Endothelial cell of umbilical vein (primary cell): Measurements from ENCODE around the gene RPS19BP1.

Experiments
- EZH2 ChIP-seq: IDR thresholded peaks from 2 replicates; pipeline ENCODE4 v1.6.1; 2012; ENCODE audit warnings: borderline replicate concordance, low read depth, mild to moderate bottlenecking, moderate library complexity, low read length, inconsistent platforms; ENCODE audit not compliant: severe bottlenecking
- FOS ChIP-seq: IDR thresholded peaks from 2 replicates; pipeline ENCODE4 v1.6.1; 2011; ENCODE audit warnings: mild to moderate bottlenecking, low read length, moderate library complexity, borderline replicate concordance; ENCODE audit not compliant: insufficient read depth
- GATA2 ChIP-seq: IDR thresholded peaks from 2 replicates; pipeline ENCODE4 v1.7.0; 2011; ENCODE audit warnings: low read depth, mild to moderate bottlenecking, moderate library complexity, mixed read lengths, low read length; ENCODE audit not compliant: insufficient read length, insufficient read depth
- JUN ChIP-seq: IDR thresholded peaks from 2 replicates; pipeline ENCODE4 v1.6.1; 2011; ENCODE audit warnings: borderline replicate concordance, low read depth; ENCODE audit not compliant: insufficient read length, insufficient read depth
- MAX ChIP-seq: IDR thresholded peaks from 2 replicates; pipeline ENCODE4 v1.6.1; 2011; ENCODE audit not compliant: insufficient read depth, insufficient read length
- MYC ChIP-seq: IDR thresholded peaks from one replicate; pipeline ENCODE4 v1.6.1; 2011; ENCODE audit warnings: mild to moderate bottlenecking, low read depth, low read length
- POLR2A ChIP-seq: IDR thresholded peaks from 2 replicates; pipeline ENCODE4 v1.6.1; 2012; ENCODE audit warnings: low read depth, mild to moderate bottlenecking, control low read depth, low read length
- POLR2AphosphoS5 ChIP-seq: IDR thresholded peaks from 2 replicates; pipeline ENCODE4 v1.6.1; 2012; ENCODE audit warnings: low read depth, mild to moderate bottlenecking, control low read depth, low read length, moderate library complexity; ENCODE audit not compliant: insufficient read depth
- TF ChIP-seq, protein P1 (sequence below), 2 donors: IDR thresholded peaks; 1 replicate in 1 of 2; 2 replicates in 1 of 2; pipeline ENCODE4 v1.5.1; 2011; ENCODE audit warnings: low read length in 2 of 2, mild to moderate bottlenecking in 2 of 2, moderate library complexity in 2 of 2, control low read depth in 1 of 2, inconsistent platforms in 1 of 2, low read depth in 1 of 2; ENCODE audit not compliant: insufficient read depth in 1 of 2; ENCODE audit errors: extremely low read depth in 1 of 2

DNA sequence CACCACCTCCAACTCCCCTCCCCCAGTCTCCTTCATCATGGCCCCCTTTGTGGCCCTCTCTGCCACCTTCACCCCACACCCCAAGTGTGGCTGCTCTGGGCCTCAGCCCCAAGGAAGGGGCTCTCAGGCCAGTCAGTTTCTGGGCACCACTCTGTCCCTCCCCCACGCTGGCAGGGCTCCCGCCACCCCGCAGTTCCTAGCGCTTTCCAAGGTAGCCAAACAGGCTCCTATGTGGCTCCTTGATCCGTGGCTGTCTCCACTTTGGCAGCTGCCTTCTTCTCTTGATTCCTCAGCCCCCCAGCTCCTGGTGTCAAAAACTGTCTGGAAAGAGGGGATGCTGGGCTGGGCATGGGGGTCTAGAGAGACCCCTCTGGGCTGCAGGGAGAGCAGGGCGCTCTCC lies 27.6 kb upstream of the RPS19BP1 start:
- no peak for TF ChIP-seq POLR2AphosphoS5
- TF ChIP-seq POLR2A, result no peak
- TF ChIP-seq, protein P1, sequence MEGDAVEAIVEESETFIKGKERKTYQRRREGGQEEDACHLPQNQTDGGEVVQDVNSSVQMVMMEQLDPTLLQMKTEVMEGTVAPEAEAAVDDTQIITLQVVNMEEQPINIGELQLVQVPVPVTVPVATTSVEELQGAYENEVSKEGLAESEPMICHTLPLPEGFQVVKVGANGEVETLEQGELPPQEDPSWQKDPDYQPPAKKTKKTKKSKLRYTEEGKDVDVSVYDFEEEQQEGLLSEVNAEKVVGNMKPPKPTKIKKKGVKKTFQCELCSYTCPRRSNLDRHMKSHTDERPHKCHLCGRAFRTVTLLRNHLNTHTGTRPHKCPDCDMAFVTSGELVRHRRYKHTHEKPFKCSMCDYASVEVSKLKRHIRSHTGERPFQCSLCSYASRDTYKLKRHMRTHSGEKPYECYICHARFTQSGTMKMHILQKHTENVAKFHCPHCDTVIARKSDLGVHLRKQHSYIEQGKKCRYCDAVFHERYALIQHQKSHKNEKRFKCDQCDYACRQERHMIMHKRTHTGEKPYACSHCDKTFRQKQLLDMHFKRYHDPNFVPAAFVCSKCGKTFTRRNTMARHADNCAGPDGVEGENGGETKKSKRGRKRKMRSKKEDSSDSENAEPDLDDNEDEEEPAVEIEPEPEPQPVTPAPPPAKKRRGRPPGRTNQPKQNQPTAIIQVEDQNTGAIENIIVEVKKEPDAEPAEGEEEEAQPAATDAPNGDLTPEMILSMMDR (IDR thresholded peaks at IDR 0.05; ENCODE audit: extremely low read depth in 1 of 2, insufficient read depth in 1 of 2, low read depth in 1 of 2, low read length in 2 of 2), result no peak
- no peak for TF ChIP-seq JUN
- TF ChIP-seq FOS, result no peak
- TF ChIP-seq MYC, result no peak
- TF ChIP-seq EZH2, result no peak
- no peak for TF ChIP-seq MAX
- TF ChIP-seq GATA2, result no peak
